ENCODE data around the gene UBR1.
"Not testable (repeated sequence)": the region's sequence is repeated elsewhere in the genome, so short reads cannot be mapped to it uniquely, and the experiment has no call there.

GRCh38 chr15:43035240-43035639, 70.6 kb downstream of the UBR1 start:
- TF ChIP-seq CTCF (IDR thresholded peaks at IDR 0.05; ENCODE audit: low read length); EZH2 (optimal IDR thresholded peaks at IDR 0.05; ENCODE audit: low read depth, low read length): not testable (repeated sequence)

All from MM.1S (cell line).